ENCODE data around the gene CEMIP2.

DNA sequence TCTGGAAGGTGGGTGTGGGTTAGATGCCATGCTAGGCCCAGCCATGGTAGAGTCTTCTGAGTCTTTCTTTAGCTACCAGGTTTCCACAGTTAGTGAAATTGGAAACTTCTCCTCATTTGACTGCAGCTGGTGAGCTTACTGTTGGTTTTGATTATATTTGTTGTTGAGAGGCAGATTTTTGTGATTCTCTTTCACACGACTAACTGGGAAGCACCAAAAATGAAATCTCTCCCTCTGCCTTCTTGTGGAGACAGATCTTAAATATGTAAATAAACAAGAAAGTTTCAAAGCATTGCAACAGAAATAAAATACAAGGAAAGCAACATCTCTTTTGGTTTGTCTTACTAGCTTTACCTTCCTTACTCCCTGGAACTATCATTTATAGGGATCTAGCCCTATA is 122.2 kb downstream of the CEMIP2 start:
- TF ChIP-seq EZH2 (IDR thresholded peaks at IDR 0.05; ENCODE audit: low read length, missing control alignments) = no peak
- TF ChIP-seq, protein P1, sequence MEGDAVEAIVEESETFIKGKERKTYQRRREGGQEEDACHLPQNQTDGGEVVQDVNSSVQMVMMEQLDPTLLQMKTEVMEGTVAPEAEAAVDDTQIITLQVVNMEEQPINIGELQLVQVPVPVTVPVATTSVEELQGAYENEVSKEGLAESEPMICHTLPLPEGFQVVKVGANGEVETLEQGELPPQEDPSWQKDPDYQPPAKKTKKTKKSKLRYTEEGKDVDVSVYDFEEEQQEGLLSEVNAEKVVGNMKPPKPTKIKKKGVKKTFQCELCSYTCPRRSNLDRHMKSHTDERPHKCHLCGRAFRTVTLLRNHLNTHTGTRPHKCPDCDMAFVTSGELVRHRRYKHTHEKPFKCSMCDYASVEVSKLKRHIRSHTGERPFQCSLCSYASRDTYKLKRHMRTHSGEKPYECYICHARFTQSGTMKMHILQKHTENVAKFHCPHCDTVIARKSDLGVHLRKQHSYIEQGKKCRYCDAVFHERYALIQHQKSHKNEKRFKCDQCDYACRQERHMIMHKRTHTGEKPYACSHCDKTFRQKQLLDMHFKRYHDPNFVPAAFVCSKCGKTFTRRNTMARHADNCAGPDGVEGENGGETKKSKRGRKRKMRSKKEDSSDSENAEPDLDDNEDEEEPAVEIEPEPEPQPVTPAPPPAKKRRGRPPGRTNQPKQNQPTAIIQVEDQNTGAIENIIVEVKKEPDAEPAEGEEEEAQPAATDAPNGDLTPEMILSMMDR (conservative IDR thresholded peaks at IDR 0.05 in 1 of 2, IDR thresholded peaks at IDR 0.05 in 1 of 2; ENCODE audit: low read depth in 1 of 2, low read length in 2 of 2) = no peak

All from fibroblast of lung (primary cell).